NCI-H774 (cell line): ENCODE results near the gene CAMK1D.
A peak's percentile ranks its signal among the peaks of the same experiment; 100 is the strongest.
"Not testable (repeated sequence)": the region's sequence is repeated elsewhere in the genome, so short reads cannot be mapped to it uniquely, and the experiment has no call there.

Experiments used
- DNase-seq: peaks from one replicate; lab custom pipeline; 2025; lab: John Stamatoyannopoulos, UW

Gene CAMK1D

DNA sequence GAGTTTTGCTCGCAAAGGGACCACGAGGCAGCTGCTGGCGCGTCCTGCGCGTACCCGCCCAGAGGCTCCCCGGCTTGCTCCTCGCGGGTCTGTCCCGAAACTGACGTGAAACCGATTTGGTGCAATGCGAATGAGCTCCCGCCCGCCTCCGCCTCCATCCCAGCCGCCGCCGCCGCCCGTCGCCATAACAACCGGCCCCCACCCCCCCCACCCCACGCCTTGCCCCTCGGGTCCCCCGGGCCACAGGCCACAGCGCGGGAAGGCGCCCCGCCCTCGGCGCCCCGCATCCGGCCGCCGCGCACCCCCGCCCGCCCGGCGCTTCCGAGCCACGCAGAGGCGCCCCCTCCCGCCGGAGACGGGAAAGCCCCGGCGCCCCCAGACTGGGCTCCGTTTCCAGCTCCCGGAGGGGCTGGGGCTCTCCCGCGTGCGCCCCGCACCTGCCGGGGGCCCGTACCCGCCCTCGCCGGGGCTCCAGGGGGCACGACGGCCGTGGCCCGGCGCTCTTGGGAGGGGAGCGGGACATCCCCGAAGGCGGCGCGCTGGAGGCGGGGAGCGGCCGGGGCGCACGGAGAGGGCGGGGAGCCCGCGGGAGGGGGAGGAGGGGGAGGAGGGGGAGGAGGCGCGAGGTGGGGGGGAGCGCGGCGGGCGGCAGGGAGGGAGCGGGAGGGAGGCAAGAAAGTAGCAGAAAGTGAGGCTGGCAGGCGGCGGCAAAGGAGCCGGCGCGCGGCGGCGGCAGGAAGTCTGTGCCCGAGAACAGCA, at the start of gene CAMK1D:
Gene CAMK1D (plus strand): TSS at position 678 of the 759 bp plus-strand sequence.
- DNase-seq = peak; percentile 67

DNA sequence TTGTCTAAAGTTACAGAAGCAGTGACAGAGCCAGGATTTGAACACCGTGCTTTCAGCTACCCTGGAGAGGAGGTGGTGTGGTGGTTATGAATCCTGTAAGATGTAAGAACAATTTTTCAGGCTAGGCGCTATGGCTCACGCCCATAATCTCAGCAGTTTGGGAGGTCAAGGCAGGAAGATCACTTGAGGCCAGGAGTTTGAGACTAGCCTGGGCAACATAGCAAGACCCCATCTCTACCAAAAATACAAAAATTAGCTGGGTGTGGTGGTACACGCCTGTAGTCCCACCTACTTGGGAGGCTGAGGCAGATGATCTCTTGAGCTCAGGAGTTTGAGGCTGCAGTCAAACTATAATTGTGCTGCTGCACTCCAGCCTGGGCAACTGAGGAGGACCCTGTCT, 48.3 kb upstream of the CAMK1D start:
- DNase-seq = not testable (repeated sequence)

DNA sequence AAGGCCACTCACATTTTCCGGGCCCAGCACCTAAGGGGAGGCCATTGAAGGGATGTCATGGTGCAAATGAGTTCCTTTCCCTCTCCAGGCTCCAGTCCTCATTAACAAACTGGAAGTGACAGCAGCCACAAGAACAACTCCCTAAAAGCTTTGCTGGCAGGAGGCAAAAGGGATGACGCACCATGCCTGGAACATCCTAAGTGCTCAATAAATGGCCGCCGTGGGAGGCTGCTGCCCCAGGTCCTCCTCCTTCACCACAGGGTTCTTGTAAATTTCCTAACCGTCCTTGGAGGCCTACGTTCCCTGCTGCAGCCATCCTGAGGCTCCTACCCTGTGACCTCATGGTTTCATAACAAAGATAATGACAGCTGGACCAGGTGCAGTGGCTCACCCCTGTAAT, 41.3 kb upstream of the CAMK1D start:
- no peak for DNase-seq

DNA sequence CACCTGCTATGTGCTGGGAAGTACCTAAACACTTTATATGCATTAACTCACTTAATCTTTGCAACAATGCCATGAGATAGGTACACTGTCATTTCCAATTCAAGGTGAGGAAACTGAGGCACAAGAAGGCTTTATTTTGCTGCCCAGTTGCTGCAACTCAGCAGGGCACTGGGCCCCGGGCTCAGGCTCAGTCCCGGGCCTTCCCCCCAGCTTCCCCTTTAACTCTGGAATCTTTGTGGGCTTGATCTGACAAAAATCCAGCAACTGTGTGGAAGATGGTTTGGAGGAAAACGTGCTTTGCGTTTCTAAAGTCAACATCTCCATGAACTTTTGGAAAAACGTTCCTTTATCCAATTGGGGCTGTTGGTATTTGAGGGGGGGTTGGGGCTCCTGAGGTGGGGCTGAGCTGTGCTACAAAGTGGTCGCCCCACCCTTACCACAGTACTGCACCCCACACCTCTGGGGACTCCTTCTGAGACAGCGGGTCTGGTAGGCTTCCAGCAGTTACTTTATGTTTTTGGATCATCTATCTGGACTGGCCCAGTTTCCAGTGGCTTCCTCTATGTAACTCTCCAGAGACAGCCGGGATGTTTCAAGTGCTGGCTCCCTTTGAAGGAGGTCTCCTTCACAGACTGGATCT, 40.5 kb upstream of the CAMK1D start:
- DNase-seq = no peak

DNA sequence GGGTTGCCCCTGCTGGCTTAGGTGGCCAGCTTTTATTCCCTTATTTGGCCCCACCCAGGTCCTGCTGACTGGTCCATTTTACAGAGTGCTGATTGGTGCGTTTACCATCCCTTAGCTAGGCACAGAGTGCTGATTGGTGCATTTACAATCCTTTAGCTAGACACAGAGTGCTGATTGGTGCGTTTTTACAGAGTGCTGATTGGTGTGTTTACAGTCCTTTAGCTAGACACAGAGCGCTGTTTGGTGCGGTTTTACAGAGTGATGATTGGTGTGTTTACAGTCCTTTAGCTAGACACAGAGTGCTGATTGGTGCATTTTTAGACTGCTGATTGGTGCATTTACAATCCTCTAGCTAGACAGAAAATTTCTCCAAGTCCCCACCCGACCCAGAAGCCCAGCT, 39.6 kb upstream of the CAMK1D start:
- not testable (repeated sequence) for DNase-seq

DNA sequence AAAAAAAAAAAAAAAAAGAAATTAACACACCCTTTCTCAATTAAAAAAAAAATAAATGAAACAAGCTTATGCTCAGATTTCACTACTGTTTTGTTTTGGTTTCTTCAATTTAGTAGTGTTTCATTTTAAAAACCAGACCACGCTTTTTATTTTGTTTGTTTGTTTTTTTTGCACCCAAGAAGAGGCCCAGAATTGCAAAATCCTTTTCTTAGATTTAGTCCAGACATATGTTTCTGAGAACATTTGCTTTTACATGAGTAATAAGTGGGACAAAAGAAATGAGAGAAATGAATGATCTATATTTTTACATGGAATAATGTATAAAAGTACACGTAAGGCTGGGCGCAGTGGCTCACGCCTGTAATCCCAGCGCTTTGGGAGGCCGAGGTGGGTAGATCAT, 34.5 kb upstream of the CAMK1D start:
- no peak for DNase-seq

DNA sequence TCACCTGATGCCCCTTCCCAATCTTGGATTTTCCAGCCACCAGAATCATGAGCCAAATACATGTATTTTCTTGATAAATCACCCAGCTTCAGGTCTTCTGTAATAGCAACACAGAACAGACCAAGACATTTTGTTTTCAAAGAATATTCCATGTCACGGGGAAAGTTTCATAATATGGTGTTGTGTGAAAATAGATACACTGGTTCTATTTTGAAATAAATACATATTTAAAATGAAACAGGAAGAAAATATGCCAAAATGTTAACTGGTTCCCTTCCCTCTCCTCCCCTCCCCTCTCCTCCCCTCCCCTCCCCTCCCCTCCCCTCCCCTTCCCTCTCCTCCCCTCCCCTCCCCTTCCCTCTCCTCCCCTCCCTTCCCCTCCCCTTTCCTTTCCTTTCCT, 30.3 kb upstream of the CAMK1D start:
- no peak for DNase-seq

DNA sequence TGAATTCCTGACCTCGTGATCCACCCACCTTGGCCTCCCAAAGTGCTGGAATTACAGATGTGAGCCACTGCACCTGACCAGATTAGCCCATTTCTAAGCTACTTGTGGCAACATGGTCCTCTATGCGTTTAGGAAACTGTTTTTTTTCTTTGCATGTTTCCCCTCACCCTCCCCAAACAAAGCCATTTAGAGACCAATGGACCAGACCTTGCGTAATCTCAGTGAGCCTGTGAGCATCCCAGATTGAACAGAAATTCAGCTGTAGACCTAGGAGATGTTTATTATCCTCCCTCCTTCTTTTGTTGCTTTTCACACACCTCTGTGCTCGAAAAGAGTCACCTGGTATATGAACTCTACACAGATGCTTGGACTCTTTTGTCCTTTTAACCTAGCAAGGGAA, 28.5 kb upstream of the CAMK1D start:
- DNase-seq = no peak

DNA sequence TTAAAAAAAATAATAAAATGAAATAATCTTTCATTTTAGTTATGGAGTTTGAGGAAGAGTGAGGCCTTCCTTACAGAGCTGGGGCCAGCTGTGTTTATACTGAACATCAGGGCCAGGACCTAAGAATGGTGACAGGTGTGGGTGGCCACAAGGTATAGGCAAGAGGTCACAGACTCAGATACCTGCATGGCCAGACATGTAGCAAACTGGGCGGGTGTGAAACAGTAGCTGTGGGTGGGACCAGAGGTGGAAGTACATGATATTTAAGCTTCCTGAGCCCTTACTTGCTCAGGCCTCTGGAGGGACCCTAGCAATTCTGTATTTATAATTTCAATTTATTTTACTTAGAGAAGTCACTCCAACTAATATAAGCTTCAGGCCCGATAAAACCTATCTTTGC, 27.7 kb upstream of the CAMK1D start:
- no peak for DNase-seq

DNA sequence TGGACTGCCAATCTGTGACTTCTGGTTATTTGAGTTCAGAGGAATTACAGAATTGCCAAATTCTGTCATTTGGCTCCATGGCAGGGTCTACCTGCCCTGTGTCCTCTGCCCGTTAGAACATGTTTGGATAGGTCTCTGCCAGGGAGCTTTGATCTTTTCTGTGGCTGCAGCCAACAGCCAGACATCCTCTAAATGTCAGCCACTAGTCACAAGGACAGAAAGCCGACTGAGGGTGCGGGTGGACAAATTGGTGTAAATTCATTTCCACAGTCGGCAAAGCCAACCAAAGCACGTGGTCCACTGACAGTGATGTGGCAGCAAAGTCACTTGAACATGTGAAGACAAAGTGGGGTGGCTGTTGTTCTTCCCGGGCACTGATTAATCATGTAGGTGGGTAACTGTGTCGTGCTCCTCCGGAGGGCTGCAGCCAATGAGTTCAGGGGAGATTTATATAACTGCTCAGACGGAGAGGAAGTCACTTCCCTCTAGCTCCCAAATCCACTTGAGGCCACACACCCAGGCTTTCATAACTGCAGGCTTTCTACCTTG, 26.7 kb upstream of the CAMK1D start:
- no peak for DNase-seq

DNA sequence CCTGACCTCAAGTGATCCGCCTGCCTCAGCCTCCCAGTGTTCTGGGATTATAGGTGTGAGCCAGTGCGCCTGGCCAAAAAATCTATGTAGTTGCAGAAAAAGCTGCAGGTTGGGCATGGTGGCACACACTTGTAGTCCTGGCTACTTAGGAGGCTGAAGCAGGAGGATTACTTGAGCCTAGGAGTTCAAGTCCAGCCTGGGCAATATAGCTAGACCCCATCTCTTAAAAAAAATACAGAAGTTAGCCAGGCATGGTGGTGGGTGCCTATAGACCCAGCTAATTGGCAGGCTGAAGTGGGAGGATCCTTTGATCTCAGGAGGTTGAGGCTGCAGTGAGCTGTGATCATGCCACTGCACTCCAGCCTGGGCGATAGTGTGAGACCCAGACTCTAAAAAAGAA, 24.8 kb upstream of the CAMK1D start:
- no peak for DNase-seq

DNA sequence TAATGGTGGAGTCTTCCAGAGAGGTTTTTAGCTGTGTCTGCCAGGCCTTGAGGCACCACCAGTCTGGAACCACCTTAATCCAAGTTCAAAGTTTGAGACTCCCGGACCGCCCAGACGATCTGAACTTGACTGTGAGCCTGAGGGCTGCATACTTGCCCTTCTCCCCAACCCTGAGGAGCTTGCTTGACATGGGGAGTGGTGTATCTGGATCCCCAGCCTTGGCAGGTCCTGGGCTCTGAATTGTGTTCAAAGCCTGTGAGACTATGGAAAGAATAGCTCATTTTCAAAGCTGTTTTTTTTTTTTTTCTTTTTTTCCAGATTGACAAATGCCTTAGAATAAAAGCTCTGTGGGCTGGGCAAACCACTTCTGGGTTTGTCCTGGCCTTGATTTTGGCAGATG, 22.3 kb upstream of the CAMK1D start:
- DNase-seq = no peak

DNA sequence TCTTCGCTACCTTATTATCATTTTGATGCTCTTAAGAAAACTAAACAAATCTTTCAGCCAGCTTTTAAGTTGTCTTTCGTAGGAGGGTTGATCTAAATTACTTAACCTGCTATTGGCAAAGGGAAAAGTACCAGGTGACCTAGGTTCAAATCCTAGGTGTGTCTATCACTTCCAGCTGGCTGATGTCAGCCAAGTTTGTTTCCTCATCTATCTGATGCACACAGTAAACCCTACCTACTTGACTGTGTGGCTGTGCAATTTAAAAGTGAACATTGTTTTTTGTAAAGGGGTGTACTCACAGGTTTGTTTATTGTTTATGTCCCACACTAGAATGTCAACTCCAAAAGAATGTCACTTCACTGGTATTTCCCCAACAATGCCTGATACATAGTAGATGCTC, 21.9 kb upstream of the CAMK1D start:
- DNase-seq = no peak

DNA sequence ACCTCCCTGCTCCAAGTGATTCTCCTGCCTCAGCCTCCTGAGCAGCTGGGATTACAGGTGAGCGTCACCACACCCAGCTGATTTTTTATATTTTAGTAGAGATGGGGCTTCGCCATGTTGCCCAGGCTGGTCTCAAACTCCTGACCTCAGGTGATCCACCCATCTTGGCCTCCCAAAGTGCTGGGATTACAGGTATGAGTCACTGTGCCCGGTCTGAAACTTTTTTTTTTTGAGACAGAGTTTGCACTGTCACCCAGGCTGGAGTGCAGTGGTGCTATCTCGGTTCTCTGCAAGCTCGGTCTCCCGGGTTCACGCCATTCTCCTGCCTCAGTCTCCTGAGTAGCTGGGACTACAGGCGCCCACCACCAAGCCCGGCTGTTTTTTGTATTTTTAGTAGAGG, 21.0 kb upstream of the CAMK1D start:
- not testable (repeated sequence) for DNase-seq

DNA sequence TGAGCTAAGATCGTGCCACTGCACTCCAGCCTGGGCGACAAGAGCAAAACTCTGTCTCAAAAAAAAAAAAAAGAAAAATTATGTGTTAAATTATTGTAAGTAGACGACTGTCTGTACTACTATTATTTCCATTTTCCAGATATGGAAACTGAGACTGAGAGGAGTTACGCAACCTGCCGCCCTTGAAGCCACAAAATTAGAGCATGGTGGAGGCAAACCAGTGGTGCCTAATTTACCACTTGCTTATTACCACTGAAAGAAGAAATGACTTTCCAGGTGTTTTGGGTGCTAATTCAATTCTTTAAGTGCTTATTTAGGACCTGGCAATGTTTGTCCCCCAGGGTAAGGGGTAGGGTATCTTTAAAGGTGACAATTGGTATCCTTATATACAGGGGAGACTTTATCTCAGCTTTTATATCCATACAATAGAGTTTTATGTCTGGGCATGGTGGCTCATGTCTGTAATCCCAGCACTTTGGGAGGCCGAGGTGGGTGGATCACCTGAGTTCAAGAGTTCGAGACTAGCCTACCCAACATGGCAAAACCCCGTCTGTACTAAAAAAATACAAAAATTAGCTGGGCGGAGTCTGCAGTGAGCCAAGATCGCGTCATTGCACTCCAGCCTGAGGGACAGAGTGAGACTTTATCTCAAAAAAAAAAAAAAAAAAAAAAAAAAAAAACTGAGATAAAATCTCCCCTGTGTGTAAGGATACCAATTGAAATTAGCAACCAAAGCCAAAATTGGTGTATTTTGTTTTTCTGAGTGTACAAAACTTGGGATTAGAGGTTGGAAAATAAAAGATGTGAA, 16.6 kb upstream of the CAMK1D start:
- DNase-seq = no peak

DNA sequence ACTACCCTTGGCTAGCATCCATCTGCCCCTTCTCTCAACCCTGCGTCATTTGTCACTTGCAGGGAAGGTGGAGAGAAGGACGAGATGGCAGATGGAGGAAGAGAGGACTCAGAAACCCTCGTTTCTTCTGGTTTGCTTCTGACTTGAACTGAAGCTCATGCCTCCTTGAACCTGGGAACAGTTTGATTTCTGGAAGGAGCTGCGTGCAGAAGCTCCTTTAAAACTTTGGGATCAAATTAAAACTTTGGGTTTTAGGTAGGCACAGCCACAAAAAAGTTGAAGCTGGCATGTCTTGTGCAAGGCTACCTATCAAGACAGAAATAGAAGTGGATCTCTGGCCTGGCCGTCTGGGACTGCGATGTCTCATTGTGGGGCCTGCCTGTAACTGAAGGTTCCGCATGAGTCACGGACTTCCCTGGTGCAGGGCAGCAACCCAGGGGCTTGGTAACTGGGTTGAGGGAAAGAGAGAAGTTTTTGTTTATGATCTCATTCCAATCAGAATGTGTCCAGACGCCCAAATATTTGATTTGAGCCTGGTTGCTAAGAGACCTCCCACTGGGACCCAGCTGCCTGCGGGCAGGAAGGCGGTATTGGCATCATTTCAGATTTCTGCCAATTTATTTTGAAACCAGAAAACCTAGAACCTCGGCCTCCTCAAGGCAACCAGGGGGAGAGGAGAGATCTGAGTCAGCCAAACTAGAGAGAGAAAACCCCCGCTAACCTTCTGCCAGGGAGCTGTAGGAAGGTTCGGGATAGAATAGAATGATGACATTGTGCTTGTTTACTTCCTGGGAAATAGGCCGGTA, 15.8 kb upstream of the CAMK1D start:
- DNase-seq = peak; percentile 64

DNA sequence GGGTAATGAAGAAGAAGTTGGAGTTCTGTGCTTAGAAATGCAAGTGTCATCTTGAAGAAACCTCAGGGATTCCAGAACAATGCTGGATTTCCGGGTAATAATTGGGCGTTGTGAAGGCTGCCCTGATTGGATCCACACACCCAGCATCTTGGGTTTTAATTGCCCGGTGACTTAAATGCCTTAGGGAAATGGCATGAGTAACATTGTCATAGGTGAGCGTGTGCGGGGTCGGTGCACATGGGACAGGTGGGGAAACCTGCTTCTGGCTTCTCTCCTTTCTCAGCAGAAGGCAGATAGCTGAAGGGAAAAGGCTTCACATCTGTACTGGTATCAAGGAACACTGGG, 15.2 kb upstream of the CAMK1D start:
- no peak for DNase-seq

DNA sequence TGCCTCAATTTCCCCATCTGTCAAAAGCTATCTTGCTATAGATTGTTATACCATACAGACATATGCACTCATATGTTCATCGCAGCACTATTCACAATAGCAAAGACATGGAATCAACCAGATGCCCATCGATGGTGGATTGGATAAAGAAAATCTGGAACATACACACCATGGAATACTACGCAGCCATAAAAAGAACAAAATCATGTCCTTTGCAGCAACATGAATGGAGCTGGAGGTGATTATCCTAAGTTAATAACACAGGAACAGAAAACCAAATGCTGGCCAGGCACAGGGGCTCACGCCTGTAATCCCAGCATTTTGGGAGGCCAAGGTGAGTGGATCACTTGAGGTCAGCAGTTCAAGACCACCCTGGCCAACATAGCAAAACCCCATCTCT, 14.2 kb upstream of the CAMK1D start:
- DNase-seq = not testable (repeated sequence)

DNA sequence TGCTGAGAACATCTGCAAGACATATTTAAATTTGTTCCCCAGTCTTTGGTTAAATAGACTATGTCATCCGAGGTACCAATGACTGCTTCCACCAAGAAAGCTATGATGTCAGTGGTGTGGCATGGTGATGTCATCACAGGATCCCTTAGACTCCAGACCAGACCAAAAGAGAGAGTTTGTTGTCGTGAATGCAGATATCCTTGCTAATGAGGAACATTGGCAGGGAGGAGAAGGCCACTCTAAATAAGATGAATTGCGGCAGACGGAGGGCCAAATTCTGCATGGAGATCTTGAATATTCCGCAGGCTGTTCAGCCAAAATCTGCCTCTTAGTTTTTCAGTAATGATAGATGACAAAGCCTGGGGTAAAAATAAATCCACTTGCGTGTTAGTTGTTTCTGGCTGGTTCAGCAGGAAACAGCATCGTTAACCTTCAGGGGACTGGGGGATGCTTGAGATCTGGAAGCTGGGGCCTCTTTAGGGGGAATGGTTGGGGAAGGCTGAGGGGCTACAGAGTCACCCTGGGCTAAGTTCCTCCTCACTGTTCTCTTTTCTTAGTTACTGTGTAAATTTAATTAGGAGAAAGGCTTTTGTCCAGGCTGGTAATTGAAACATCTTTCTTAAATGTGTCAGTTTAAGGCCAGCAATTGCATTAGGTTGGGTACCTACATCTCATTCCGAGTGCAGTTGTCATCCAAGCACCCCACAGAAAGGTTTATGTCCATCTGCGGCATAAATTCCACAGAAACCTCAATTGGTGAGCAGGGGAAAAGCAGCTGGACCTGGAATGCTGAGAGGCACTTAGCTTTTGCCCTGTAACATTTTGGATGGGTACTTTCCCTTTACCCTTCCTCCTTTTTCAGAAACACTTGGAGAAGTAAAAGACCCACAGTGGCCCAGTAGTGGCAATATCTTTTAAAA, 11.6 kb upstream of the CAMK1D start:
- DNase-seq = no peak

DNA sequence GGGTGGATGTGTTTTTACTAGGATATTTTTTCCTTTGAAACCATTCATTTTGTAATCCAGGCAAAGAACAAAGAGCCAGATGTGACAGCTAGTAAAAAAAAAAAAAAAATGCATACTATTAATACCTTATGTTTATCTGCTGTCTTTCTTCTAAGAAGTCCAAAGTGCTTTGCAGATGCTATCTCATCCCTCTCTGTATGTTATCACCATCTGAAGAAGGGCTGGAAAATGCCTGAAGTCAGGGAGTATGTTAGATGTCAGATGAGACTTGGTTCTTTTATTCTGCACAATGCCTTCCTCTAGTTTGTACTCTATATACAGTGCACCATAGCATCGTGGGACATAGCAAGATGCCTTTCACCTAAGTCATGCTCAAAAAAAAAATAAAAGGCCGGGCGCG, 10.4 kb upstream of the CAMK1D start:
- DNase-seq = no peak

DNA sequence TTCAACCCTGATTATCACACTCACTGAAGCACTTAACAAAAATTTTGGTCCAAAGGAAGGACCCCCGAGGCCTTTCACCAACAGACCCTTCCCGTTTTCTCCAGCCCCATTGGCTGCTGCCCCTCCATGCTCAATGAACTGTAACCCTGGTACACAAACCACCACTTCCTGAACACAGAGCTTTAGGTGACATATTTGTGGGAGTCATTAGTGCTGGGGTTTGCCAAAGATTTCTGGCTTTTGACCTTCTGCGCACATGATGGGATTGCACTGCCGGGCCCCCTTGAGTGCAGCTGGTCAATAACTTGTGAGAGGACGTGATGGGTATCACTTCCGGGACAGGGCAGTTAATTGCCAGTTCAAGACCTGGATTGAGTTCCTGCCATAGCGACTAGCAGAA, 9.0 kb upstream of the CAMK1D start:
- DNase-seq = no peak
